Left ventricle myocardium inferior (tissue), 1 donor: ENCODE data around the gene ERN2. TPM values are rescaled to one million over a fixed set of nuclear protein-coding genes. Genes with fewer than 3 reads are reported as not detected.
A peak's percentile ranks its signal among the peaks of the same experiment; 100 is the strongest.

Source experiments
- DNase-seq: peaks from one replicate; pipeline ENCODE4 v3.0.0-alpha.2; 2020
- H3K27ac ChIP-seq: fragments of 200-600 bp; replicated peaks from 2 replicates; pipeline ENCODE4 v1.8.0; 2021
- H3K27me3 ChIP-seq: fragments of 200-600 bp; 2 replicates; pipeline ENCODE4 v1.8.0; 2021; ENCODE audit warnings: low read depth
- H3K36me3 ChIP-seq: fragments of 200-600 bp; 2 replicates; pipeline ENCODE4 v1.8.0; 2021
- H3K4me1 ChIP-seq: fragments of 200-600 bp; 2 replicates; pipeline ENCODE4 v1.8.0; 2021
- H3K4me3 ChIP-seq: fragments of 200-600 bp; 2 replicates; pipeline ENCODE4 v1.8.0; 2021; ENCODE audit warnings: mild to moderate bottlenecking, moderate library complexity
- H3K9me3 ChIP-seq: fragments of 200-600 bp; replicated peaks from 2 replicates; pipeline ENCODE4 v1.8.0; 2021
- CTCF ChIP-seq: fragments of 200-600 bp; IDR thresholded peaks from 2 replicates; pipeline ENCODE4 v1.8.0; 2021; ENCODE audit warnings: antibody characterized with exemption, mild to moderate bottlenecking, borderline replicate concordance
- intact Hi-C: fragments of 100-400 bp; cut with micrococcal nuclease; formaldehyde crosslinking; loops from one replicate; pipeline ENCODE4 v1.11.0; 2022
- total RNA-seq: library from RNA; stranded (reverse); fragmentation: NEBNext Ultra II Directional; extraction: Animal tissue kit (Norgen Biotek cat#: 25700); gene quantifications from one replicate; pipeline ENCODE4 v1.2.1, GENCODE V29; 2021
- donor health status: DM: no; HTN: yes; CAD: no; lungs with severe emphysema.

ERN2 gene
- total RNA-seq, 1 donor from 2014 or later: not detected

- intact Hi-C loops: no loop called here
- Histone ChIP-seq H3K27ac (no peak overlapping the region), H3K9me3 (no peaks in the 10 kb centered on the region), H3K4me1 (peaks cover 7% of the 10 kb centered on the region), H3K4me3 (no peak overlapping the region), H3K27me3 (no peaks in the 10 kb centered on the region), H3K36me3 (peaks cover 94% of the 10 kb centered on the region)
- no peak for TF ChIP-seq CTCF
- DNase-seq: no peak
Measured at GRCh38 chr16:23666571-23667354, 46.3 kb downstream of the ERN2 start.

GRCh38 chr16:23663918-23664317 lies 49.1 kb downstream of the ERN2 start:
- Histone ChIP-seq H3K9me3 (no peaks in the 10 kb centered on the region), H3K27me3 (no peaks in the 10 kb centered on the region), H3K27ac (no peak overlapping the region), H3K36me3 (peaks cover 100% of the 10 kb centered on the region), H3K4me1 (peaks cover 5% of the 10 kb centered on the region), H3K4me3 (no peak overlapping the region)
- DNase-seq: no peak
- TF ChIP-seq CTCF: no peak
- intact Hi-C loops: no loop called here

DNA sequence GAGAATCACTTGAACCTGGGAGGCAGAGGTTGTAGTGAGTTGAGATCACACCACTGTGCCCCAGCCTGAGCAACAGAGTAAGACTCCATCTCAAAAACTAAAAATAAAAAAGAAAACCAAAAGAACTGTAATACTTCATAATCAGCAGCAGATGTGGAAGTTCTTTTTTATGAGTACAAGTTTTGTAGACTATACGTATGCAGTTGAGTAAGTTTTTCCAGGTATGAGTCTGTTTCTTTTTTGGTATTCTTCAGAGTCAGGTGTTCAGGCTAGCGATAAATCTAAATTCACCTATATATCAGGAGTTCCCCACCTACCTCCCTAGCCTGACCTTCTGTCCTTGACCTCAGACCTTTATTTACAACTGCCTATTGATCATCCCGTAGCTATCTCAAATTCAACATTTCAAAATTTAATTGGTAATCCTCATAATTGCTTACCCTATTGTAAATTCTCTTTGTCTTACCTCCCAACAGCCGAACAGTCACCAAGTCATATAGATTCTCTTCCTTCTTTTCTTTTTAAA lies 61.0 kb downstream of the ERN2 start:
- no peaks in the 10 kb centered on the region for H3K4me1 ChIP-seq
- H3K27ac ChIP-seq: no peak overlapping the region
- no peak overlapping the region for H3K4me3 ChIP-seq
- intact Hi-C loops: no loop called here
- DNase-seq: no peak
- no peak for TF ChIP-seq CTCF
- peaks cover 40% of the 10 kb centered on the region for H3K36me3 ChIP-seq
- no peaks in the 10 kb centered on the region for H3K27me3 ChIP-seq
- no peaks in the 10 kb centered on the region for H3K9me3 ChIP-seq

GRCh38 chr16:23650674-23651416 lies 62.2 kb downstream of the ERN2 start:
- intact Hi-C loops: no loop called here
- Histone ChIP-seq H3K36me3 (peaks cover 49% of the 10 kb centered on the region), H3K27me3 (no peaks in the 10 kb centered on the region), H3K9me3 (no peaks in the 10 kb centered on the region), H3K4me3 (no peak overlapping the region), H3K27ac (no peak overlapping the region), H3K4me1 (peaks cover 4% of the 10 kb centered on the region)
- TF ChIP-seq CTCF: no peak
- no peak for DNase-seq

- no peak for TF ChIP-seq CTCF
- Histone ChIP-seq H3K4me3 (peak overlapping the region; percentile 96), H3K9me3 (no peaks in the 10 kb centered on the region), H3K4me1 (peaks cover 38% of the 10 kb centered on the region), H3K27ac (peak overlapping the region; percentile 83), H3K36me3 (peaks cover 41% of the 10 kb centered on the region), H3K27me3 (no peaks in the 10 kb centered on the region)
- no peak for DNase-seq
- intact Hi-C loops: no loop called here
Measured at GRCh38 chr16:23642246-23642774, 70.7 kb downstream of the ERN2 start.
